GM12874 (cell line): ENCODE measurements around the gene GRIN2A.

Experiments
- TF ChIP-seq, protein P1 (sequence below): IDR thresholded peaks from 2 replicates; pipeline ENCODE4 v1.5.1; 2011; ENCODE audit warnings: low read depth, mild to moderate bottlenecking, control low read depth, low read length, moderate library complexity; ENCODE audit not compliant: insufficient read depth

Gene GRIN2A

DNA sequence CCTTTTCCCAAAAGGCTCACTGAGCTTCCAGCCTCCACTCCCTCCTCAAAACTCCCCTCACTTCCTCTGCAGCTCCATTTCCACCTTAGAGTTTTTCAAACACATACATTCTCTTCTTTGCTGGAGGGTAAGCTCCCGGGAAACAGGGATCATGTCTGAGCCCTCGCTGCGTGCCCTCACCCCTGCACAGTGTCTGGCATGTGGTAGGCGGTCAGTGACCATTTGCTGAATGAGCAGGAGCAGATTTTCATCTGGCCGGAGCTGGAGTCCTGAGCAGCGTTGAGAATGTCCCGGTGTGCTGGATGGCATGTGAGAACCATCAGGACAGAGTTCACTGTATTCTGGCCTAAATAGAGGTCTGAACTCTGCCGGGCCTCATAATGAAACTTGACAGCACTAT is 274.5 kb downstream of the GRIN2A start:
- TF ChIP-seq, protein P1, sequence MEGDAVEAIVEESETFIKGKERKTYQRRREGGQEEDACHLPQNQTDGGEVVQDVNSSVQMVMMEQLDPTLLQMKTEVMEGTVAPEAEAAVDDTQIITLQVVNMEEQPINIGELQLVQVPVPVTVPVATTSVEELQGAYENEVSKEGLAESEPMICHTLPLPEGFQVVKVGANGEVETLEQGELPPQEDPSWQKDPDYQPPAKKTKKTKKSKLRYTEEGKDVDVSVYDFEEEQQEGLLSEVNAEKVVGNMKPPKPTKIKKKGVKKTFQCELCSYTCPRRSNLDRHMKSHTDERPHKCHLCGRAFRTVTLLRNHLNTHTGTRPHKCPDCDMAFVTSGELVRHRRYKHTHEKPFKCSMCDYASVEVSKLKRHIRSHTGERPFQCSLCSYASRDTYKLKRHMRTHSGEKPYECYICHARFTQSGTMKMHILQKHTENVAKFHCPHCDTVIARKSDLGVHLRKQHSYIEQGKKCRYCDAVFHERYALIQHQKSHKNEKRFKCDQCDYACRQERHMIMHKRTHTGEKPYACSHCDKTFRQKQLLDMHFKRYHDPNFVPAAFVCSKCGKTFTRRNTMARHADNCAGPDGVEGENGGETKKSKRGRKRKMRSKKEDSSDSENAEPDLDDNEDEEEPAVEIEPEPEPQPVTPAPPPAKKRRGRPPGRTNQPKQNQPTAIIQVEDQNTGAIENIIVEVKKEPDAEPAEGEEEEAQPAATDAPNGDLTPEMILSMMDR = no peak

DNA sequence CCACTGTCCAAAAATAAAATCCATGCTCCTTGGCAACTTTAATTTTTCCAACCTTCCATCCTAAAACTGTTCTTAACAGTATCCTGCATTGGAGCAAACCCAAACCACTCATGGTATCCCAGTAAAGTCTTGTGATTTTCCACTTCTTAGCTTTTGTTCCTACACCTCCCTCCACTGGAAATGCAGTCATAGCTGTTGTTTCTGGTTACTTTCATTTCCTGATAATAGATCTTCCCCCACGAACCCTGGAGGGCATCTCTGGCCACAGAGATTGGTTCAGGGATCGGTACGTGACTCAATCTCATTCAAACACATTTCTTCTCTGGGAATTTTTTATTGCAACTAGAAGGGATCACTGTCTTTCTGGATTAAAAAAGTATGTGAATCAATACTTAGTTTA is 276.0 kb downstream of the GRIN2A start:
- TF ChIP-seq, protein P1 = no peak

DNA sequence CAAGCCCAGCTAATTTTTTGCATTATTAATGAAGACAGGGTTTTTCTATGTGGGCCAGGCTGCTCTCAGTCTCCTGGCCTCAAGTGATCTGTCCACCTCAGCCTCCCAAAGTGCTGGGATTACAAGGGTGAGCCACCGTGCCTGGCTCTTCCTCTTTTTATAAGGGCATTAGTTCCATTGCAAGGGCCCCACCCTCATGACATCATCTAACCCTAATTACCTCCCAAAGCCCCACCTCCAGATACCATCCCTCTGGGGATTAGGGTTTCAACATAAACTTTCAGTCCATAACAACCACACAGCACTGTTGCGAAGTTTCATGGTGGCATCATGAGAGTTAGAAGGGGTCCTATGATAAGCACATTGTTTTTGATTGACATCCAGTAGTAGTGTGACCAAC is 277.7 kb downstream of the GRIN2A start:
- TF ChIP-seq, protein P1 = no peak

DNA sequence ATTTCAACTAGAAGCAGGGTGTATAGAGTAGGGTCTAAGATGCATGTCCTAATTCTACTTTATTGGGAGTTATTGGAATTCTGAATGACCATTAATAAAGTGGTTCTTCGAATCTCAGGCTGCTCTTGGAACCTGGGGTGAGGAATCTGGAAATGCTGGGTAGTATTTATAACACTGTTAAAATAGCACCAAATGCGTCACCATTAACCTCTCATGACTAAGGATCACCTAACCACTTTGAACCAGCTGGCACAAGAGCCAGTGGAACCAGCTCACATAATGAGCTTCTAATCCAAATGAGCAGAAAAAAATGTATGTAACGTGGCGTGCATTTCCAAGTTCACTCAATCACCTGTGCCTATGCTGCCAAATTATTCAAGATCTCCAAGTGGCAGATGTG is 281.7 kb downstream of the GRIN2A start:
- TF ChIP-seq, protein P1 = no peak

DNA sequence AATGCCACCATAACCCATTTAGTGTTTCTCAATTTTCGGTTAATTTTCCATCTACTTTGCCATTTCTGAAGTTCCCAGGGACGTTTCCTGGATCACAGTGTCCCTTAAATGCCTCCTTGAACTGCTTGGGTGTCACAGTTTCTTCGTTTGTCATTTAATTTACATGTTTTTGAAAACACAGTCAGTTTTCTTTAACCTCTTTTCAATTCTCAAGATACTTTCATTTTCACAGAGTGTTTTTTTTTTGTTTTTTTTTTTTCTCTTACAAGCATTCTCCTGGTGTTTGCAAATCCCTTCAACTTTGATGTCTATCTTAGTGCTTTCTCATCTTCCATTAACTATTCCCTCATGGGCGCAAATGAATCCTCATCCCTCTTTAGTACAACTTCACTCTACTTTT is 283.7 kb downstream of the GRIN2A start:
- TF ChIP-seq, protein P1 = no peak

DNA sequence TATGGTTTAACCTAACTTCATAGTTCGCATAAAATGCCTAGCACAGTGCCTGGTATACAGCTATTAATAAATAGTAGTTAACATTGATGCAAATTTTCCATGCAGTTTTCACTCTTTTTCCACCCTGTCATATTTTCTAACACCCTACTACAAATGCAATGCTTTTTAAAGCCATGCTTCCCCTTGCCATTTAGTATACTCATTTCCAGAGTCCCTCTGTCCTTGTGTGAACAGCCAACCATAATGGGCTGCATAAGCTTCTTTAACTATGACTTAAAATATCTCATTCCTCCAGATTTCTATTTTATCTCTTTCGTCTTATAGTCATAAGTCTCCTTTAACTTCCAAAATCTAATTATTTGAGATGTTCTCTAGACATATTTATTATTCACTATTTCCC is 284.1 kb downstream of the GRIN2A start:
- TF ChIP-seq, protein P1 = no peak

DNA sequence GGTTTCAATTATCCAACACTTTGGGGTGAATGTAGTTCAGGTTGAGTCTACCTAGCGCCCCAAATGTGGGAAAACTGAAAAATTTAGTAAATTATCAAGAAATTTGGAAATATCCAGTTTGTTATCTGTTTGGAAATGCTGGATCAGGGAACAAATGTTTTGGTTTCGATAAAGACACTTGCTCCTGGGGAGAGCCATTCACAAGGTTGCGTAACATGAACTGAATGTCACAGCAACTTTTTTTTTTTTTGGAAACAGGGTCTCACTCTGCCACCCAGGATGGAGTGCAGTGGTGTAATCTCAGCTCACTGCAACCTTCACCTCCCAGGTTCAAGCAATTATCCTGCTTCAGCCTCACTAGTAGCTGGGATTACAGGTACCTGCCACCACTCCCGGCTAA is 286.4 kb downstream of the GRIN2A start:
- TF ChIP-seq, protein P1 = no peak

DNA sequence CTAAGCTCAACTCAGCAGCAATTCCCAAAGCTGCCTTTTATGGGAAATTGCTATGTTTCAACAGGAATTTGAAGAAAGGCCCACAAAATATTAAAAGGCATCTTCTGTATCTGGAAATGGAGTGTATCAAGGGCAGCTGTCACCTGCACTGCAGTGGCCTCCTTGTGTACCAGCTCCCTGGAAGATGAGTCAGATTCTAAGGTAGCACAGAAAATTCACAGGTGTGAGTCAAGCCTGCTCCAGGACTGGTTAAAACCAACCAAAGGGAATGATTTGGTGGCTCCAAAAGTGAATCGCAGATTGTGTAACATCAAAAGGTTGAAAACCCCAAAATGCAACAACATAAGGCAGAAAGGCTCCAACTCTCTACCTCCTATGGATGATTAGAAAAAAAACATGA is 296.4 kb downstream of the GRIN2A start:
- TF ChIP-seq, protein P1 = no peak
